GM18520 (cell line): ENCODE results near the gene MRPL50.

Experiments
- ATAC-seq: cut with Tn5 transposase; IDR thresholded peaks from one replicate; pipeline ENCODE4 v1.9.1; 2021; ENCODE audit not compliant: unreplicated experiment

The MRPL50 gene

DNA sequence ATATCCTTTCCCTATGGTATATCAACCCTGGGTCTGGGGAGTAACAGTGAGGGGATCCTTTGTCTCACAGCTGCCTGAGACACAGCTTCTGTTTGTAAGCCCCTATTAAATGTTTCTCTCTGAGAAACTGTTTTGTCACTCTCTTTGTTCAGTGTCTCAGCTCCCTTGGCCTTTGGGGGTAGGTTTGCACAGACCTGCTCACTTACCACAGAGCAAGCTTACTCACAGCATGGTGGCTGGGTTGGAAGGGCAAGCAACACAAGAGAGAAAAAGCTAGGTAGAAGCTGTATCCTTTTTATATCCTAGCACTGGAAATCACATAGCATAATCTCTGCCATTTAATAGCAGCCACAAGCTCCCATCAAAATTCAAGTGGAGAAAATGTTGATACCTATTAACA is 18.1 kb downstream of the MRPL50 start:
- no peak for ATAC-seq

GRCh38 chr9:101376111-101376848 is 22.1 kb downstream of the MRPL50 start:
- no peak for ATAC-seq

DNA sequence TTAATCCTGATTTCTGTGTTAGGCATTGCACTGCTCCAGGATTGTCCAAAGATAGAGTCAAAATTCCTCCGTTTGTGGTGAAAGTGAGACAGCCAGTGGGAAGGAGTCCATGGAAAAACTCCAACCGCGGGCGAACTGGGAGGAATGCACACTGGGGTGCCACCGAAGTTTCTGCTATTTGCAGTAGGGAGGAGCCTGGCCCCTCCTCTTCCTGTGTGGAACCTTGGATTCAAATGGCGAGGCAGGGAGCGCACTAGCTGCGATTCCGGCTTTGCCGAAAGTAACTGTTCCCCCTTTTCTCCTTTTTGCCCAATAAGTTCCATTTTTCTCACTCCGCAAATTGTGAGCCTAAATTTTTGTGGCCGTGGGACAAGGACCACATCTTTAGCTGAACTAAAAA is 22.9 kb downstream of the MRPL50 start:
- ATAC-seq: no peak

GRCh38 chr9:101372327-101373118 is 25.9 kb downstream of the MRPL50 start:
- no peak for ATAC-seq

DNA sequence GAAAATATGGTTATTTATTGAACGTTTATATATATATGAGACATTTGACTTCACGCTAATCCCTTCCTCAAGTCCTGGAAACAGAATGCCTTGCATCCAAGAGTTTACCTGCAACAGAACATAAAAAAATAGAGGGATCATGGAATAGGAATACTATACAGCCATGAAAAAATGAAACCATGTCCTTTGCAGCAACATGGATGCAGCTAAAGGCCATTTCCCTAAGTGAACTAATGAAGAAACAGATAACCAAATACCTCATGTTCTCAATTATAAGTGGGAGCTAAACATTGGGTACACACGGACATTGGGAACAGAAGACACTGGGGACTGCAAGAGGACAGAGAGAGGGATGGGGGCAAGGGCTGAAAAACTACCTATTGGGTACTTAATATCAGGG is 26.6 kb downstream of the MRPL50 start:
- no peak for ATAC-seq

DNA sequence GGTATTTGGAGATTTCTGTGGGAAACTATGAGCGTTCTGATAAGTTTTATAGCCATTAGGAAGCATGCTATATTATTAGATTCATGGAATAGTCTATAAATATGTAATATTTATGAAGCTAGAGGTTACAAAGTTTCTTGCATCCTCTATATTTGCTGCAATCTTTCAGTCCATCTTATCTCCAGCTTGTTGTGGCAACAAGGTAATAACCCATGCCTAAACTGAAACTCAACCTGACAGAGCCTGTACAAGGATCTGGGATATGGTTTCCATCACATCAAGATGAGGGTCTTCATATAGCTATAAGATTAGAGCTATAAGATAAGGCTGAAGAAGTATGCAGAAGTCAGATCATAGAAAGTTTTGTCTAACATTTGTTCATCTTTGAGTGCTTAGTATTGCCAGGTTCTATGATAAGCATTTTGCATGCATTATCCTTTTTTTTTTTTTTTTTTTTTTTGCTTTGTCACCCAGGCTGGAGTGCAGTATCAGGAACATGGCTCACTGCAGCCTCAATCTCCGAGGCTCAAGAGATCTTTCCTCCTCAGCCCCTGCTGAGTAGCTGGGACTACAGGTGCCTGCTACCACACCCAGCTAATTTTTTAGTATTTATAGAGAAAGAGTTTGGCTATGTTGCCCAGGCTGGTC is 28.4 kb downstream of the MRPL50 start:
- no peak for ATAC-seq

DNA sequence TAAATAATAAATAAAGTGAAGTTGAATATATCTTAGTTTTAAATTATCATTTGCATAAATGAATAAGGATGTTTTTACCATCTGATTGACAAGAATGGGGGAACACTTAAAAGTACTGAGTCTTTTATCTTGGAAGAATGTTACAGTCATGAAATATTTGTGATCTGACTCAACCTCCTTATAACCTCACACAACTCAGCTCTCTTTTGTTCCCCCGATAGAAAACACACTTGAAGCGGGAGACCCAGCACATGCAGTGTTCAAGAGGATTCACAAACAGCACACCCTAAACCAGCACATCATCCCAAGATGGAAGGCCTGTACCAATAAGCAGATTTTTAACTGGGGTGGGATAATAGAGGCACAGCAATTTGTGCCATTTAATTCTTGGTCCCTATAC is 29.1 kb downstream of the MRPL50 start:
- ATAC-seq: no peak

GRCh38 chr9:101367323-101367722 is 31.1 kb downstream of the MRPL50 start:
- ATAC-seq: no peak

DNA sequence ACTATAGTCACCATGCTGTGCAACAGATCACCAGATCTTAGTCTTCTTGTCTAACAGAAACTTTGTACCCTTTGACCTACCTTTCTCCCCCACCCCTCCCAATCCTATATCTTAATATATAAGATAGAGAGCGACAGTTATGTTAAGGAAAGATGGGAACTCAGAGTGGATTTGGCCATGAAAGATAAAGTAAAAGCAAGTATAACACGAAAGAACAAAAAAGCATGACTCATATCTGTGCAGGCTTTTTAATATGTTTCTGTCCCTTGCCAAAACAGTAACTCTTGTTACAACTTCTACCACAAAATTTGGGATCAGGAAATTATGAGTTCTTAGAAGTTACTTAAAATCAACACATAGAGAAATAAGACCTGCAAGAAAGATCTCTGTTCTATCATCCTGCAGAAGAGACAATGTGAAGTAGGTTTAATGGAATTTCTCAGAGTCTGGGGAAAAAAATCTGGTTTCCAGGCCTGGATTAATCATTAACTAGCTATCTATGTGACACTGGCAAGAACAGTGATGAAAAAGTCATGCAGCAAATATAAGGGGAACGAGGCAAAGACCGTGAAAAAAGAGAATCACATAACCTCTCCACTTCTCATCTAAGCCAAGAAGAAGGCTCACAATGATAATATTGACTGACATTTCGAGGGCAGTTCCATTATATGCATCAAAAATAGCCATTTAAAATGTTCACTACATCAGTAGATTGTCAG is 32.2 kb downstream of the MRPL50 start:
- ATAC-seq: no peak

GRCh38 chr9:101365181-101365580 is 33.2 kb downstream of the MRPL50 start:
- no peak for ATAC-seq

DNA sequence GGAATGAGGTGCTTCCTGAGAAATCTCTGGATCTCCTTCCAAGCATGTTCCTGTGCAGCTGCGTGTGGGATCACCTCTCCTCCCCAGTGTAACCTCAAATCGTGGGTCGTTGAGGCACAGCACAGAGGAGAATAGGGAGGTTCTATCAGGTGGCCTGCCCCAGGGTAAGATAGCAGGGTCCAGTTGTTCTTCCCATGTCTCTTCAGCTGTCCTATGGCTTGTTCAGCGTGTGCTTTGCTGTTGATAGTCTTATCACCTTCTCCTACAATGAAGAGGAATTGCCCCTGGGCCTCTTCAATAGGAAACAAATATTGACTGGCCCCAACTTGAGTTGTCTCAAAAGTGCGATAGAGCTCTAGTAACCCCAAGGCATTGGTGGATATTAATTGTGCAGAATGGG is 36.0 kb downstream of the MRPL50 start:
- ATAC-seq: no peak

- ATAC-seq: no peak
Measured at GRCh38 chr9:101360647-101361046, 37.8 kb downstream of the MRPL50 start.

DNA sequence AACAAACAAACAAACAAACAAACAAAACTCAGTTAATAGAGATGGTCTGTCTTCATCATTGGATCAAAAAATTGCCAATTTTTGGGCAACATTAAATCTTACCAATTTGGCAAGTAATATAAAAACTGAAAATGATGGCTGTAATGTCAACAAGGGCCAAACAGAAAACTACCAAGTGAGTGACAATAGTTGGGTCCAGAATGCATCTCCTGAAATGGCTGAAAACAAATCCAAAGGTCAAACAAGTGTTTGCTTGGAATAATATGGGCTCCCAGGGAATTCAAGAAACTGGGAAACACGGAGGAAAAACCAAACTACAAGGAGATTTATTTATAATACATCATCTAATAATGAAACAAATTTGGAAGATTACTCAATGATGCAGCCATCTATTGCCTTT is 38.7 kb downstream of the MRPL50 start:
- no peak for ATAC-seq

GRCh38 chr9:101356619-101357018 is 41.8 kb downstream of the MRPL50 start:
- no peak for ATAC-seq

- no peak for ATAC-seq
Measured at GRCh38 chr9:101354765-101355708, 43.4 kb downstream of the MRPL50 start.

- ATAC-seq: no peak
Measured at GRCh38 chr9:101354143-101354764, 44.2 kb downstream of the MRPL50 start.

- no peak for ATAC-seq
Measured at GRCh38 chr9:101353683-101354082, 44.7 kb downstream of the MRPL50 start.

DNA sequence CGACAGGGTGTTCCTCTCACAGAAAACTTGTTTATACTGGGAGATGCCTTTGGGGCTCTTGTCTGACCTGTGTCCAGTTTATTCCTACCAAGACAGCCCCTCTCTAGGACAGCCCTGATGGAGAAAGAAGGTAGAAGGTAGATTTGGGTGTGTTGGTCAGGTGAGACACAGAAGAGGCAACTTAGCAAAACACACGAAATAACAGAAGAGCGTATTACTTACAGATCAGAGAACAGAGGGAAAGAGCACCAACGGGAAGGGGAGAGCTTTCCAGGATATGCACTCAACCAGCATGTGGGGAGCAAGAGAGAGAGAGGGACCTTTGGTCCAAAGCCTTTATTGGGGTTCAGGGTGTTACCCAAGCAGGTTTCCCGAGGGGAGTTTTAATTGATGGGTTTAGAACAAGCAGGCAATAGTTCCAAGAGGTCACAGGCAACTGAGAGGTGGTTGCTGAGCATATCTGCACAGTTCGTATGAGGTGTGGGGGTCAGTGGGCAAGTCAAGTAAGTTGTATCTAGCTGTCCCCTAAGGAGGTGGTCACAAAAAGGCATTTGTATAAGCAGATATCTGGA is 45.4 kb downstream of the MRPL50 start:
- ATAC-seq: no peak

DNA sequence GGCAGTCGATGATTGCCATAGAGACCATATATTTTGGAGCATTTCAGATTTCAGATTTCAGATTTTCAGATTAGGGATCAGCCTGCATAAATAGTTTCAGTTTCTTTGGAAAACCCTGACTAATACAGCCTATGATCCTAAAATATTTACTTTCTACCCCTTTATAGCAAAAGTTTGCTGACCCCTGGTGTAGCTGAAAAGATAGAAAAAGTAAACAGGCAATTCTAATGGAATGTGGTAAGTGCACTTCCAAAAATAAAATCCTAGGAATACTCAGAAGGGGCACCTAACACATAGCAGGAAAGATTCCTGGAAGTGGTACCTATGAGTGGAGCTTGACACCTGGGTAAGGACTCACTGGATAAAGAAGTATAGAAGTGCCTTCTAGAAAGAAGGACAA is 48.1 kb downstream of the MRPL50 start:
- no peak for ATAC-seq
